NCI-H2107 treated with DMSO at 0.1 percent for 48 hours (cell line): ENCODE measurements around the gene TMEM39A.

Experiments
- DNase-seq: peaks from one replicate; lab custom pipeline; 2025; ENCODE audit not compliant: unreplicated experiment; lab: John Stamatoyannopoulos, UW

Gene TMEM39A, protein sequence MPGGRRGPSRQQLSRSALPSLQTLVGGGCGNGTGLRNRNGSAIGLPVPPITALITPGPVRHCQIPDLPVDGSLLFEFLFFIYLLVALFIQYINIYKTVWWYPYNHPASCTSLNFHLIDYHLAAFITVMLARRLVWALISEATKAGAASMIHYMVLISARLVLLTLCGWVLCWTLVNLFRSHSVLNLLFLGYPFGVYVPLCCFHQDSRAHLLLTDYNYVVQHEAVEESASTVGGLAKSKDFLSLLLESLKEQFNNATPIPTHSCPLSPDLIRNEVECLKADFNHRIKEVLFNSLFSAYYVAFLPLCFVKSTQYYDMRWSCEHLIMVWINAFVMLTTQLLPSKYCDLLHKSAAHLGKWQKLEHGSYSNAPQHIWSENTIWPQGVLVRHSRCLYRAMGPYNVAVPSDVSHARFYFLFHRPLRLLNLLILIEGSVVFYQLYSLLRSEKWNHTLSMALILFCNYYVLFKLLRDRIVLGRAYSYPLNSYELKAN

DNA sequence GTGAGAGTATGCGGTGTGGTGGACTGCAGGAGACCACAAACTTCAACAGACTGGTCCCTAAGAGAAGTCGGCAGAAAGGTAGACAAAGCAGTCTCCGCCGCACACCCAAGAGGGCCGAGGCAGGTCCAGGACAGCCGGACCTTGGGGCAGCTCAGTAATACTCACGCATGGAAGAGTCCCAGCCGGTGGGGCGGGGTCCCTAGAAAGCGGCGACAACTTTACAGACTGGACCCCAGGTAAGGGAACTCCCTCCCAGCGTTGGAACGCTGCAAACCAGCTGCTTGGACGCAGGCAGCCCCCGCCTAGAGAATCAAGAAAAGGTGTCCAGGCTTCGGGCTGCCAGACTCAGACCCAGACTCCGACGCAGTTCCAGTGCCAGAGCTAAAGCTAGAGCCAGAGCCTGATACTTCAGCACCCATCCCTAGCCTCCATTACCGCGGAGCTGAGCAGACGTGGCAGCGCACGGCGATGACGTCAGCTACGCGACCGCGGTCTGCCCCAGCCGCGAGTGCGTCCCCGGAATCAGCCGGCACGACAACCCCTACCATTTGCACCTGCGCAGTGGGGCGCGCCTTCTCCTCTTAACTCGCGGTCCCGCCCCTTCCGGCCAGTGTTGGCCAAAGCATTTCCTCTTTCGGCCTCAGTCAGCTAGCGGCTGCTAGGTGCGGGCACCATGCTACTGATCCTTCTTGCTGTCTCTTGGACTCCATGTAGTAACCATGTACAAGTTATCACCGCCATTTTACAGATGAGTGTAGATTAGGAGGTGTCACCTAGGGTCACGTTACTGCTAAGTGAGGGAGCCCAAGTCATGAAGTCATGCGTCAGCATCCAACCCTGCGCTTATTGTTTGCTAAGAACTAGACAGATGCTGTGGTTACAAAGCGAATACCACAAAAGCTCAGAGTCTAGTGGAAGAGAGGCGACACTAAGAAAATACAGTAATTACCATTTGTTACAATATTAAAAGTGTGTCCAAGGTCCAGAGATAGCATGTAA lies at the start of gene TMEM39A:
Gene TMEM39A (minus strand): TSS at position 445 of the 999 bp plus-strand sequence. CDS start 1,541 bp downstream, outside the sequence.
- peak; percentile 99 for DNase-seq

DNA sequence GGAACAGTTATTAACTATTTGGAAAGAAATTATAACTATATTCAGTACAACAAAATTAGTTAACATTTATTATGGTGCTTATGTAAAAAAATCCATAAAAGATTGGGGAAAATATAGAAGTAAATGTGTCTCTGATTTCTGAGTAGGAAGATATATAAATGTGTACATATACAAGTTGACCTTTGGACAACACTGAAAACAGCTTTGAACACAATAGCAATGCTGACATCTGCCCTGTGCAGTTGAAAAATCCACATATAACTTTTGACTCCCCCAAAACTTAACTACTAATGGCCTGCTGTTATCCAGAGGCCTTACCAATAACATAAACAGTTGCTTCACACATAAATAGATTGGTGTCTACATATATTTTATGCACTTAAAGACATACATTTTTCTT lies 47.3 kb upstream of the TMEM39A start:
- no peak for DNase-seq

DNA sequence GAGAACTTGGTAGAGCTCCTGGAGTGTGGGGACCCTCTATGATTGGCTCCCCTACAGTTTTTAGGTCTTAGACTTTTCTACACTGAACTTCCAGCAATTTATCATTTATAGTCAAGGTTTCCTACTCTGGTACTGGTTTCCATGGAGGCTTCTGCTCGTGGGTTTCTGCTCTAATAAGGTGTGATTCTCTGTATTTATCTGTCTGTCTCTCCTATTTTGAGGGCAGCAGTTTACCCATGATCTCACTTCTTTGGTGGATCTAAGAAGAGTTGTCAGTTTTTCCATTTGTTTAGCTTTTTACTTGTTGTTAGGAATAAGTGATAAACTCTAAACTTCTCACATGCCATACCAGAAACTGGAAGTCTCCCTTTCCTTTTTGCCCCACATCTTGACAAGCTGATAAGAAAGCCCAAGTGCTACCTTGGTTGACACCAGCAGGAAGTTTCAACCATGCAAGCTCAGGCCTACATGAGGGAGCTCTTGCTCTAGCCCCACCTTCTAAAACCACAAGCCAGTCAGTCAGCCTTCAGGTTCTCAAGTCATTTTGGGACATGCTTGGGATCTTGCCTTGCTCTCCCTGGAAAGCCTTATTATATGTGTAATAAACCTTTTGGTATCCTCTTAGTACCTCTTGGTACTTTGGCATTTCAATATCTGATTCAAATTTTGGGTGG lies 44.9 kb upstream of the TMEM39A start:
- DNase-seq: no peak

DNA sequence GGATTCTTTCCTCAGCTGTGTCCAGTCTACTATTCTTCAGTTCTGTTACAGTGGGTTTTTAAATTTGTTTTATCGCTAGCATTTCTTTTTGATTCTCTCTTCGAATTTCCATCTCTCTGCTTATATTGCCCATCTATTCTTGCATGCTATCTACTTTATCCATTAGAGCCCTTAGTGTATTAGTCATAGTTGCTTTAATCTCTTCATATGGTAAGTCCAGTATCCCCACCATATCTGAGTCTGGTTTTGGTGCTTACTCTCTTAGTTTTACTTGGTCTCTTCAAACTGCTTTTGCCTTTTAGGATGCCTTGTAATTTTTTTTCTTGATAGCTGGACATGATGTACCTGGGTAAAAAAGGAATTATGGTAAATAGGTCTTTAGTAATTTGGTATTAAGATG lies 44.0 kb upstream of the TMEM39A start:
- DNase-seq: no peak

DNA sequence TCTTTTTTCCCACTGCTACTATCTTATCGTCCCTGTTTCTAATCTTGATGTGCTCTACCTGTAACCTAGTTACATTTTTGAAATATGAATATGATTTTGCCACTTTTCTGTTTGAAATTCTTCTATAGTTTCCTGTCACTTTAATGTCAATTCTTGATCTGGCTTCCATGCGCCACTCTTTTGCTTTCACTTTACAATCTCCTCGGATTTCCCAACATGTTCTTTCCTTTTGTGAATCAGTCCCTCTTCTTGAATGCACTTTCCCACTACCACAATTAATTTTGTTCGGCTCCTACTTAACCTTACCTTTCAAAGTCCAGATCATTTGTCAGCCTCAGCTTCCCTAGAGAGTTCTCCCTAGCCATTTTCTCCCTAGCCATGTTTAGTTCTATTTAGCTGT lies 43.2 kb upstream of the TMEM39A start:
- DNase-seq: no peak

DNA sequence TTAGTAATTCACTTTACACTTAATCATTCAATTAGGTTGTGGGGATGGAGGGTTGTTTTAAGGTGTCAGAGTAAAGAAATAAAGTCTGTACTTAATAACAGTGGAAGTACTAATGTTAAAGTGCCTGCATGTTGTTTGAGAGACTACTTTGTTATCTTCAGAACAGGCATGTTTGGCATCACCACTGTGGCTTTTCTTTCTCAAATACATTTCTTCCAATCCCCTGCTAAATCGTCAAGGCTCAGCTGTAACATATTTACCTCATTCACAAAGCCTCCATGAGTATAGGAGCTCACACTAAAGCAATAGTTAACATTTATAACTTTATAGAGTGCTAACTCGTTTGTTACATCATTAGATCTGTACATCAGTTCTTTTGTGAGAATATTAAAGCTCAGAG lies 37.5 kb upstream of the TMEM39A start:
- no peak for DNase-seq

DNA sequence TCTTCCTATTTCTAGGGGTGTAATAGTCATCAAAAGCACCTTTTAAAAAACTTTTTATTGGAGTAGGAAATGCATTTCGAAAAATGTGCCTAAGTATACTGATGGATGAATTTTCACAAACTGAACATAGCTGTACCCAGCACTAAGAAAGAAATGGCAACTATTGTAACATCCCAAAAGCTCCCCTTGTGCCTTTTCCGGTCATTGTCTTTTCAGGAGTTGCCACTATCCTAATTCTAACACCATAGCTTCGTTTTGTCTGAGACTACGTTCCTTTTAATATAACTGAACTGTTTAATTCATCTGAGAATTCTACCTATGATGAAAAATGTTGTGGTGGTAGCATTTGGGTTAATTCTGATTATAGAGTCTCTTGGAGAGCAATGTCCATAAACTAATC lies 36.9 kb upstream of the TMEM39A start:
- no peak for DNase-seq

DNA sequence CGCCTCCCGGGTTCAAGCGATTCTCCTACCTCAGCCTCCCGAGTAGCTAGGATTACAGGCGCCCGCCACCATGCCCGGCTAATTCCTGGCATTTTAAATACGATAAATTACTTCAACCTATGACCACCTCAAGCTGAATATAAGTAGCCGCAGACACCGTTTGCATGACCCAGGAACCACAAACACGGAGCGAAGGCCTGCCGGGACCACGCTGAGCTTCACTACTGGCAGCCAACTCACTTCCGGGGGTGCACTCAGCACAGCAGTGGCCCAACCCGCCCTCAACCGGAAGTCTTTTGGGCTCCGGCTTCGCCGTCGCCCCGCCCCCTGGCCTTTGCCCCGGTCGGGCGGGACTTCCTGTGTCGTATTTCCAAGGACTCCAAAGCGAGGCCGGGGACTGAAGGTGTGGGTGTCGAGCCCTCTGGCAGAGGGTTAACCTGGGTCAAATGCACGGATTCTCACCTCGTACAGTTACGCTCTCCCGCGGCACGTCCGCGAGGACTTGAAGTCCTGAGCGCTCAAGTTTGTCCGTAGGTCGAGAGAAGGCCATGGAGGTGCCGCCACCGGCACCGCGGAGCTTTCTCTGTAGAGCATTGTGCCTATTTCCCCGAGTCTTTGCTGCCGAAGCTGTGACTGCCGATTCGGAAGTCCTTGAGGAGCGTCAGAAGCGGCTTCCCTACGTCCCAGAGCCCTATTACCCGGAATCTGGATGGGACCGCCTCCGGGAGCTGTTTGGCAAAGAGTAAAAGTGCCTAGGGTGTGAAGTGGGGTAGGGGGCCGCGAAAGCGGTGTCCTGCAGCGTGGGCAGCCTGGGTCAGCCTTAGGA lies 35.0 kb upstream of the TMEM39A start, which contains the start of gene TIMMDC1:
Gene TIMMDC1 (plus strand): TSS at position 362 of the 826 bp plus-strand sequence. CDS start 187 bp downstream, at position 549.
- peak; percentile 96 for DNase-seq

DNA sequence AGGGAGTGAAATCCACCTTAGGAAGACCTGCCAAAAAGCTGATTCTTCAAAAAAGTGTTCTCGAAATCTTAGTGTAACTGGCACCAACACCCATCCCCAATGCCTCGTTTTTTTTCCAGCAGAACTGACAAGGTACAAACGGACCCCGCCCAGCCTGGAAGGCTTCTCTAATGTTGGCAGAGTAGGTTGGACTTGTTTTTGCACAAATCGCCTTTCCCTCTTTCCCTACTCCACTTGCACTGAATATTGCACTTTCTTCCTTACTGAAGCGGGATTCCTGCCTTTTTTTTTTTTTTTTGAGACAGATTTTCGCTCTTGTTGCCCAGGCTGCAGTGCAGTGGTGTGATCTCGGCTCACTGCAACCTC lies 34.4 kb upstream of the TMEM39A start:
- DNase-seq: no peak

DNA sequence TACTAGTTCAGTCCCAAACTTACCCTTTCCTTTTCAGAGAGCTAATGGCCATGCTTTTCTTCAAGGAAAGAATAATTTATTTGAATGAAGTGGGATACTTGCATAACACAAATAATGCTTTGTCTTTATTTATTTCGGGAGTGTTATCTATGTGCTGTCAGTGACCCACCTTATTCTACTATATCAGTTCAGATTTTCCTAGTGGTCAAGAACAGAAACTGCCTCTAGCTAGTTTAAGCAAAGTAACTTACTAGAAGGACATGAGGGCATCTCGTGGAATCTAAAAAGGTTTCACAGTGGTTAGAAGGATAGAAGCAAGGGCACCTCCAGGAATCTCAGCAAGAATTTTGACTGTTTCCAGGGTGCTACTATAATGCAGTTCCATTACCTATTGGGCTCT lies 31.2 kb upstream of the TMEM39A start:
- DNase-seq: no peak

DNA sequence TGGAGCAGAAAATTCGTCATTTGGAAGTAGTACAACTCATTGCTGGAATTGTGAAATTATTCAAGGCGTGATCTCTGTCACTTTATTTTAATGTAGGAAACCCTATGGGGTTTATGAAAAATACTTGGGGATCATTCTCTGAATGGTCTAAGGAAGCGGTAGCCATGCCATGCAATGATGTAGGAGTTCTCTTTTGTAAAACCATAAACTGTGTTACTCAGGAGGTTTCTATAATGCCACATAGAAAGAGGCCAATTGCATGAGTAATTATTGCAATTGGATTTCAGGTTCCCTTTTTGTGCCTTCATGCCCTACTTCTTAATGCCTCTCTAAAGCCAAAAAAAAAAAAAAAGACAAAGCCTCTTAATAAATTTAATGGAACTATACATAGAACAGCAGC lies 29.4 kb upstream of the TMEM39A start:
- no peak for DNase-seq

DNA sequence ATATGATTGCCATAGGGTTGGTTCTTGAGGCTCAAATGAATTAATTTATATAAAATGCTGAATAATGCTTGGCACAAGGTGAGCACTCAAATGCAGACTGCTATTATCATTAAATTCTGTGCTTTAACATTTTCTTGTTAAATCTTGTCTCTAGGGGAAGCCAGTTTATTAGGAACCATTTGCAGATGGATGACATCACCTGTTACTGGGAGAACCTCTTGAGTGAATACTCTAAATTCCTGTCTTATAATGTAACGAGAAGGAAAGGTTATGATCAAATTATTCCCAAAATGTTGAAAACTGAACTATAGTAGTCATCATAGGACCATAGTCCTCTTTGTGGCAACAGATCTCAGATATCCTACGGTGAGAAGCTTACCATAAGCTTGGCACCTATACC lies 28.7 kb upstream of the TMEM39A start:
- DNase-seq: no peak

DNA sequence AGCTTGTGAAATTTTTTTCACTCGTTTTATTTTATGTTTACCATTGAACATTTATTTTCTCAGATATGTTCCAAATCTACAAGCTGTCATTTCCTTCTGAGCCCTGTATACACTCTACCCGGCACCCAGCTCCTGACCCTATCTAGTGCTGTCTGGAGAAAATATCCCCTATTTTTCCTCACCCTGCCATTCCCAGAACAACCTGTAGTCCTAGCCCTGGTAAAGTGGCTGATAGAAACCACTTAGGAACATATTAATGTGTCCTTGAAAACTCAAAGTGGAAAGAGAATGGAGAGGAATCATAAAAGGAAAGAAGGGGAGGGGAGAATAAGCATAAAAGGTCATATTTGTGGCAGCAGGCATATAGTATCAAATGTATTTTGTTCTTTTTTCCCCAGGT lies 26.7 kb upstream of the TMEM39A start:
- DNase-seq: no peak

DNA sequence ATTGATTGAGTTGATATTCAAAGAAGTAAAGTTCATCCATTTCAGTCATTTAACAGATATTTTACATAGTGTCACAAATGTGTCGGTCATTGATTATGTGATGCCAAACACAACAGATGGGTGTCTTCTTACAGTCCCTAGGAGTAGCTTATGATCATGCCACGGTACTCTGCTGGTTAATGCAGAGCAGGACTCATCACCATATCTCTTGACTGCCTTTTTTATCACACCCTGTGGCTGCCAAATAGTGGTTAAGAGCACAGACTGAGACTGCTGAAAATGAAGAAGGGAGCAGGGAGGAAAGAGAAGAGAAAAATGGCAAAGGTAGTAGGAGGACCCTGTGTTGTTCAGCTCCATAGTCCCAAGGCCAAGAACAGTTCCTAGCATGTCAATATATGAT lies 22.1 kb upstream of the TMEM39A start:
- no peak for DNase-seq

DNA sequence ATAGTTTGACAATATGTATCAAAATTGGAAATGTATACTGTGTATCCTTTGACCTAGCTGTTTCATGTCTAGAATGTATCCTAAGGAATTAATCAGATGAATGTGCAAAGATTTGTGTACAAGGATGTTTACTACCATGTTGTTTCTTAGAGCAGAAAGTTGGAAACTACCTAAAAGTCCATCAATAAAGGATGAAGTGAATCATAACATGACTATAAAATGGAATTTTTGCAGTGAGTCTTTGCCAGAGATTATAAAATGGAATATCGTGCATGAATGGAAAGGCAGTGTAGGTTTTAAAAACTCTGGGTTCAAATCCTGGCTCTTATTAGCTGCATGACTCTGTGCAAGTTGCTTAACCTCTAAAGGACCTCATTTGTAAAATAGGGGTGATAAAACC lies 19.7 kb upstream of the TMEM39A start:
- no peak for DNase-seq

DNA sequence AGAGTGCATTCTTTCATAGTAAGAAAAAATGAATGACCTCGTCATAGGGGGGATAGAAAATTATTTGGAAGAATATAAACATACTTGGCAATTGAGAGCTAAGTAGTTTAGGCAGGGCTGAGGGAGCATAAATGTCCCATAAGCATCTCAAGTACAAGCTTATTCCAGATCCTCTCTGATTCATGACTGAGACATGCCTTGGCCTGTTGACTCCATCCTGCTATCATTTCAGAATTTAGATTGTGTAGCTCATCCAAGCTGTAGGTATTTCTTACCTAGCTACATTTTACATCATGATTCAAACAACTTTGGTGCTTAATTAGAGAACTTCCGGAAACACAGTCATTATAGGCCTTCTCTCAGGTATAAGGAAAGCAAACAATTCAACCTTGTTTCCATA lies 17.7 kb upstream of the TMEM39A start:
- no peak for DNase-seq

DNA sequence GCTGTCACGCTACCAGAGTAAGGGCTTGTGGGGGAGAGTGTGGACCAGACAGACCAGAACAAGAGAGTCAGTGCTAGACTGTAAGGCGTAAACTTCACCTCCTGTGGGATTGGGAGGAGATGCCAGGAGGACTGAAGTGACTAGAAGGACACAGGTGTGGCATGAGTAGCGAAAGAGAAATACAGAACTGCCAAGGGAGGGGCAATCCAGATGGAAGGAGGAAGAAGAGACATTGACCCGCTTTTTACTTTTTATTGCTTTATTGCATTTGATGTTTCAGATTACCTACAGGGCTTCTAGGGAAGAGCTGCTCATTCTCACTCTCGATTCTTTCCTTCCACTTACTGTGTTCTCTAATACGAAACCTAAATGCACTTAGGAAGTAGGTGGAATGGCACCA lies 7.5 kb upstream of the TMEM39A start:
- DNase-seq: no peak

DNA sequence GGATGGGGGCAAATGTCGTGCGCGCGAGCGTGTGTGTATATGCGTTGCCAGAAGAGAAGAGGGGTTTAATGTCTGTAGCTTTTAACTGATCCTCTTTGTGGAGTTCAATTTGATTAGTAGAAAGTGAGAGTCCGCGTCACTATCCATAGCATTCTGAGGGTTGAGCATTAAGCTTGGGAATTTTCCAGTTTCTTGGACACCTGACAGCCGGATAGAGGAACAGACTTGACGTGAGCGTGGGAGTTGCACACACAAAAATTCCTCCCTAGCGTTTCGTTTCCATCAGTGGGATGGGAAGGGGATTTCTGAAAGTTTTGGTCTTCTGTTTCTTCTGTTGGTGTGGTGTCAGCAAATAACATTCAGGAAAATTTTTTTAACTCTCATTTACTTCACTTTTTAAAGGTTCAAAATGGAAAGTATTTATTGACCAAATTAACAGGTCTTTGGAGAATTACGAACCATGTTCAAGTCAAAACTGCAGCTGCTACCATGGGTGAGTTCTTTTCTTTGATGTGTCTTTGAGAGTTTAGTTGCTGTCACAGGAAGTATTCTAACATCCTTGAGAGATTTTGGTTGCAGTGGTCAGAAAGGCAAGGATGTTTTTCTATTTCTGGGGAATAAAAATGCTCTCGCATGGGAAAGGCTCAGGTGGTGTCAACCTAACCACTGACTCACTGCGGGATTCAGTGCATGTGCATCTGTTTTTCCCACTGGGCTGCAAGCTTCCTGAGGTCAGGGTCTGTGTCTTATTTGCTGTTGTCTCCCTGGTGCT lies 6.2 kb upstream of the TMEM39A start:
- no peak for DNase-seq

DNA sequence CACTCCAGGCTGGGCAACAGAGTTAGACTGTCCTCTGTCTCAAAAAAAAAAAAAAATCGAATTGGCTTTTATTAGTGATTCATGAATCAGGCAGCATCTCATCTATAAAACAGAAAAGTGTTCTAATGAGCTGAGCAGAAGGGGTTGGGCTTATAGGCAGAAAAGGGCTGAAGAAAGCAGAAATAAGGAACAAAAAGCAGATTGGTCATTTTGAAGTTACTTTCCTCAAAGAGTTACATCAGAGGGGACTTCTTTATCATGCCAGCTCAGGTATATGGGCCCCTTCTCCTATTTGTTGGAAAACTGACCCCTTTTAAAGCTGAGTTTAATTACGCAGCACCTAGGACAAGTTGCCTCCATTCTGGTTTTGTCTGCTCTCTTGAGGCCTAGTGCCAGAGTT lies 4.6 kb upstream of the TMEM39A start:
- DNase-seq: no peak

DNA sequence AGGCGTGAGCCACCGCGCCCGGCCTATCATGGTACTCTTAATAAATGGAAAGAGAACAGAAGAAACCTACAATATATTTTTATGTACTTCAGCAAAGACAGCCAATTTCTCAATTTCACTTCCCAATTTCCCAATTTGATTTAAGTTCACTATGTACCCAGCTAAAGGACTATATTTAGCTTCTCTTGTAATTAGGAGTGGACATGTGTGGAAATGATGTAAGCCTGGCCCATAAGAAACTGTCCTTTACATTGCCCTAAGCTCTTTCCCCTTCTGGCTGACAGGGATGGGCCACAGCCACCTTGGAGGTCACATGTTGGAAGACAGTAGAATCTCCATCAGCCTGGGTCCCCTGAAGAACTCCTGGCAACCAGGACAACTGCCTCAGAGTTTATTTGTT lies 6.2 kb downstream of the TMEM39A start:
- no peak for DNase-seq
